ENCODE results near the gene SSR1.
"Not testable (repeated sequence)": the region's sequence is repeated elsewhere in the genome, so short reads cannot be mapped to it uniquely, and the experiment has no call there.

Gene SSR1

DNA sequence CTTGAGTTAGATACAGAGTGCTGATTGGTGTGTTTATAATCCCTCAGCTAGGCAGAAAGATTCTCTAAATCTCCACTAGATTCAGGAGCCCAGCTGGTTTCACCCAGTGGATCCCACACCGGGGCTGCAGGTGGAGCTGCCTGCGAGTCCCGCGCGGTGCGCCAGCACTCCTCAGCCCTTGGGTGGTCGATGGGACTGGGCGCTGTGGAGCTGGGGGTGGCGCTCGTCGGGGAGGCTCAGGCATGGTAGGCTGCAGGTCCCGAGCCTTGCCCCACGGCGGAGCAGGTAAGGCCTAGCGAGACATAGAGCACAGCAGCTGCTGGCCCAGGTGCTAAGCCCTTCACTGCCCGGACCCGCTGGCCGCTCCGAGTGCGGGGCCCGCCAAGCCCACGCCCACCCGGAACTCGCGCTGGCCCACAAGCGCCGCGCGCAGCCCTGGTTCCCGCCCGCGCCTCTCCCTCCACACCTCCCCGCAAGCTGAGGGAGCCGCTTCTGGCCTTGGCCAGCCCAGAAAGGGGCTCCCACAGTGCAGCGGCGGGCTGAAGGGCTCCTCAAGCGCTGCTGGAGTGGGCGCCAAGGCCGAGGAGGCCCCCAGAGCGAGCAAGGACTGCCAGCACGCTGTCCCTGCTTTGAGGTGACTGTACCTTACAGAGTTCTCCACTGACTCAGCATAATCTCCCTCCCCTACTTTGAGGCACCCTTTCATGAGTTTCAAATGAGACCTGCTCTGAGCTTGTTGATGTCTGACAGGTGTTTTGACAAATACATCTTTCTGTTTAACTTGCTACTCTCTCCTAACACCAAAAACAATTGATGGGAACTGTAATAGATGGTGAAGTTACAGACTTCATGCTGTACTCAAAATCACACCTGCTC lies 3.9 kb upstream of the SSR1 start:
- DNase-seq = no peak

DNA sequence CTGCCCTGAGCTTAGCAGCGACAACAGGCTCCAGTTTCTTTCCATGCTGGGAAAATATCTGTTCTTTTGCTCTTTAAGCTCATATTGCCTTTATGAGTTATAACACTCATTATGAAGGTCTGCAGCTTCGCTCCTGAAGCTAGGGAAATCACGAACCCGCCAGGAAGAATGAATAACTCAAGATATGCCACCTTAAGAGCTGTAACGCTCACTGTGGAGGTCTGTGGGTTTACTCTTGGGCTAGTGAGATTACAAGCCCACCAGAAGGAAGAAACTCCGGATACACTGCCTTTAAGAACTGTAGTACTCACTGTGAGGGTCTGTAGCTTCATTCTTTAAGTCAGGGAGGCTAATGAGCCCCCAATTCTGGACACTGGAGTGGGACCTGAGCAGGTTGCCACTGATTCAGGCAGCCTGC lies 3.0 kb upstream of the SSR1 start:
- no peak for DNase-seq

DNA sequence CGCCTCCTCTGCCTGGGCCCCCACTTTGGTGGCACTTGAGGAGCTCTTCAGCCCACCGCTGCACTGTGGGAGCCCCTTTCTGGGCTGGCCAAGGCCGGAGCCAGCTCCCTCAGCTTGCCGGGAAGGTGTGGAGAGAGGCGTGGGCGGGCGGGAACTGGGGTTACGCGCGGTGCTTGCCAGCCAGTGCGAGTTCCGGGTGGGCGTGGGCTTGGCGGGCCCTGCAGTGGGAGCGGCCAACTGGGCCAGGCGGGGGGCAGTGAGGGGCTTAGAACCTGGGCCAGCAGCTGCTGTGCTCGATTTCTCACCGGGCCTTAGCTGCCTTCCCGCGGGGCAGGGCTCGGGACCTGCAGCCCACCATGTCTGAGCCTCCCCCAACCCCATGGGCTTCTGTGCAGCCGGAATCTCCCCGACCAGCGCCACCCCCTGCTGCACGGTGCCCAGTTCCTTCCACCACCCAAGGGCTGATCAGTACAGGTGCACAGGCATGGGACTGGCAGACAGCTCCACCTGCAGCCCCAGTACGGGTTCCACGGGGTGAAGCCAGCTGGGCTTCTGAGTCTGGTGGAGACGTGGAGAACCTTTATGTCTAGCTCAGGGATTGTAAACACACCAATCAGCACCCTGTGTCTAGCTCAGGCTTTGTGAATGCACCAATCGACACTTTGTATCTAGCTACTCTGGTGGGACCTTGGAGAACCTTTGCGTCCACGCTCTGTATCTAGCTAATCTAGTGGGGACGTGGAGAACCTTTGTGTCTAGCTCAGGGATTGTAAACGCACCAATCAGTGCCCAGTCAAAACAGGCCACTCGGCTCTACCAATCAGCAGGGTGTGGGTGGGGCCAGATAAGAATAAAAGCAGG lies 2.3 kb upstream of the SSR1 start:
- not testable (repeated sequence) for DNase-seq

DNA sequence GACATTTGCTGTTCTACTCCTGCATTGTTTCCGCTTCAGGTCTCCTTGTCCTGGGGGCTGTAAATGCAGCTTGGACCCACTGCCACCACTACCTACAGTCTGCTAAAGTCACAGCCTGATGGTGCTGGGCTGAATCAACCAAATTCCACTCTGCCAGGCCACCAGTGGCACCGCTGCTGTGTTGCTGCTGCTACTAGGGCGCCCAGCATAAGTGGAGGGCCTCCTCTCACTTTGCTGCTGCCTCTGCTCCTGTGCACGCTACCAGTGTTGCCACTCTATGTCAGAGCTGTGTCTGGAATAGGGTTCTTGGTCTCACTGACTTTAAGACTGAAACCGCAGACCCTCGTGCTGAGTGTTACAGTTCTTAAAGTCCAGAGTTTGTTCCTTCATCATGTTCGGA lies 1.4 kb upstream of the SSR1 start:
- no peak for DNase-seq

DNA sequence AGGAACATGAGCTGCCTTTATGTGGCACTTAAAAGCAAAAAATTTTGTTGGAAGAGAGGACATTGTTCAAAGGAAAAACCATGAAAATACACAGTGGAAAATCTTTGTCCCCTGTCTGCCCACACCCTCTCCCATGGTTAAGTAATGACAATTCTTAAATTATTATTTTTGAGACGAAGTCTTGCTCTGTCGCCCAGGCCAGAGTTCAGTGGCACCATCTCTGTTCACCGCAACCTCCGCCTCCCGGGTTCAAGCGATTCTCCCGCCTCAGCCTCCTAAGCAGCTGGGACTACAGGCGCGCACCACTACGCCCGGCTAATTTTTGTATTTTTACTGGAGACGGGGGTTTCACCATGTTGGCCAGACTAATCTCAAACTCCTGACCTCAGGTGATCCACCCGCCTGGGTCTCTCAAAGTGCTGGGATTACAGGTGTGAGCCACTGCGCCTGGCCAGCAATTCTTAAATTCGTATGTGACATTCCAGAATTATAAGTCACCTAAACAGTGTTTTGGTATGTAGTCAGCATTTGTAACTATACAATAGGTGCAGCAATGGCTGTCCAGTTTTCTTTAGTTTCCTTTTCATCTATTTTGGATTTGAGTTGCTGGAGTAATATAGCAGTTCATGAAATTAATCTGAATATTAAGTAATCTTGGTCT lies 636 bp upstream of the SSR1 start:
- no peak for DNase-seq

DNA sequence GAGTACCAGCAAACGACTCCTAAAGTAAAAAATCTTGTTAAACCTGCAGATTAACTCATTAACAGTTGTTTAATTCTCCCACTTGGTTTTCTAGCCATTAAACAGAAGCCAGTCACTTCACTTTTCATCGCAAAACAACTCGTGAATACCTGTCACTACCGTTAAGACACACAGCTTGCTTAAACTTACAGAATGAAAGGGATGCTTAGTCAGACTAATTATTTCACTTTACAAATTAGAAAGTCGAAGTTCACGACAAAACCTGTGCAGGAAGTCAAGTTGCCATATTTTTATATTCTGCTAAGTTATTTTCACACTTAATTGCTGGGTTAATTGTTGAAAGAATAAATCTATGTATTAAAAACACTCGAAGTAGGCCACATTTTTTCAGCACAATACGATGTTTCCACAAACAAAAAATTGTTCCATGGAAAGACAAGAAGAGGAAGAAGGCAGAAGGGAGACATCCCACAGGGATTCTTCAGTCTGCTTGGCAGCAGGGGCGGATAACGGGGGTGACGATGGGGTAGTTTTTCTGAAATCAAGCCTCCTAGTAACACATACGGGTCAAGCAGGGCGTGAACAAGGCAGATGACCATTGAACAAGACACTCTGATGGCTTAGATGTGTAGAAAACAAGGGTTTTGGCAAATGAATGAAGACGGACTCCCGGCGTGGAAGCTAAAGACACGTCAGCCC lies 933 bp downstream of the SSR1 start:
- no peak for DNase-seq

DNA sequence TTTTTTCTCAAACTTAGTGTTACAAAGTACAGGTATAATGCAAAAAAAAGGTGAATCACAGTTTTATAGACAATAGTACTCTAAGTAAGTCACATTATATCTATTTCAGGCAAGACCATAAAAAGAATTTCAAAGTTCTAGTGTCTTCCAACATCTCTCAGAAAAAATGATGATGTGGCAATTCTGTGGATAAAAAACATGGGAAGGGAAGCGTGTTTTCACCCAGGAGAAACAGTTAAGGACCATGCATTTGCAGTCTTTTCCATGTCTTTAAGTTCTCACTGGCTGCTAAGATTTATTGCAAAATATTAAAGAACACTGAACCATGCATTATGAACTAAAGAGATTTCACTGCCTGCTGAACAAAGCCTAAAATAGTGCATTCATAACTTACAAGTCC lies 1.8 kb downstream of the SSR1 start:
- no peak for DNase-seq

DNA sequence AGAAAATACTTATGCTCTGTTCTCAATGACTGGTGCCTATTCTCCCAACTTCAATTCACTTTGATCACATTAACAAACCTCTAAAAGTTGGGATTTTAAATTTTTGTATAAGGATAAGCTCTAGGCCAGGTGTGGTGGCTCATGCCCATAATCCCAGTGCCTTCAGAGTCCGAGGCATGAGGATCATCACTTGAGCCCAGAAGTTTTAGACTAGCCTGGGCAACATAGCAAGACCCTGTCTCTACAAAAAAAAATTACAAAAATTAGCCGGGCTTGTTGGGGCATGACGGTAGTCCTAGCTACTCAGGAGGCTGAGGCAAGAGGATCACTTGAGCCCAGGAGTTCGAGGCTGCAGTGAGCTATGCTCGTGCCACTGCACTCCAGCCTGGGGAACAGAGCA lies 3.9 kb downstream of the SSR1 start:
- no peak for DNase-seq

DNA sequence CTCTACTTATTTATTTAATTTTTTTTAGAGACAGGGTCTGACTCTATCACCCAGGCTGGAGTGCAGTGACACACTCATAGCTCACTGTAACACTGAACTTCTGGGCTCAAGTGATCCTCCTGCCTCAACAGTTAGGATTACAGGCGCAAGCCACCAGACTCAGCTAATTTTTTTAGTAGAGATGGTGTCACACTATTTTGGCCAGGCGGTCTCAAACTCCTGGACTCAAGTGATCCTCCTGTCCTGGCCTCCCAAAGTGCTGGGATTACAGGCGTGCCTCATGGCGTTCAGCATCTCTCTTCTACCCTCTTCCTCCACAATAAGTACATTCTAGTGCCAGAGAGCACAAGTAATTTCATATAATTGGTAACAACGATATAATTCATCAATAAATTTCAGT lies 5.5 kb downstream of the SSR1 start:
- no peak for DNase-seq

DNA sequence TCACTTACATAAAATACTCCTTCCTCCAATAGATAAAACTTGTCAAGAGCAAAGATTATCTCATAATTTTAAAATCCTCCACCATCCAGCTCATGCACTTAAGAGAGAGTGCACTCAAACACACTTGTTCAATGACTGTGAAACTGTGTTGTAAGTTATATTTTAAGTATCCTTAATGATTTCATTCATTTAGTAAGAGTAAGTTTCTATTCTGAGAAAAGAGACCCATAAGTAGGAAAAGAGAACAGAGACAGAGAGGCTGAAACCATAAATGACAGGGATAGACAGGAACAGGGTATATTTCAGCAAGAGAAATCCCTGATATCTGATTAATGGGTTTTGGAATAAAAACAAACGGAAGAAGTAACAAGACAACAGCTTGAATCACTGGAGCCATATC lies 8.2 kb downstream of the SSR1 start:
- no peak for DNase-seq

DNA sequence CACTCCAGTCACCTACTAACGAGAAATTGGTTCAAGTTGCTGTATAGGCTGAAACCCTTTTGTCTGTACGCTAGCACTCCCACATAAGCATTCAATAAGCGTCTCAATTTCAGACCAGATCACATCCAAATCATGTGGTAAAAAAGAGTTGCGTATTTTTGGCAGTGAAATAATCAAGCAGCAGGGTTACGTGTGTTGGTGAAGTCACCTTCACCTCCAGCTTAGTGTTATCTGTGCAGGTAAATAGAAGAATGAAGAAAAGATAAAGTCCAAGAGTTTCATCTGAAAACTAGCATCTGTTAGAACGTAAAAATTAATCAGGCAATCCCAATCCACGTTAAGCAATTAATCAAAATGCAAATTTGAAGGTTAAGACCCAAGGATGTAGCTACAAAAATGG lies 11.3 kb downstream of the SSR1 start:
- no peak for DNase-seq

DNA sequence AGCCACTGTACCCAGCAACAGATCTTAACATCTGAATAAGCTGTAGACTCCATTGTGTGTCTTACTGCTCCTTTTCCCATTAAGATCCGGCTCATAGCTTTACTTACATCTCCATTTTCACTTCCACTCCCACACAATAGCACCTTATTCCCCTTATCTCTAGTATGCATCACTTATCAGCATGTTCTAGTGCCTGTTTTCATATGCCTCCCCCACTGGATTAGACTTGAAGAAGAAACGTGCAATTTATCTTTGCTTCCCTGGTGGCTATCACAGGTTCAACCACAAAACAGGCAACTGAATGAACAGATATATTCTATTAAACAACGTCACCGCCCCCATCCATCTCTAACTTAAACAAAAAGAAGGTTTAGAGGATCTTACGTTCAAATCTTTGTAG lies 12.1 kb downstream of the SSR1 start:
- DNase-seq = no peak

DNA sequence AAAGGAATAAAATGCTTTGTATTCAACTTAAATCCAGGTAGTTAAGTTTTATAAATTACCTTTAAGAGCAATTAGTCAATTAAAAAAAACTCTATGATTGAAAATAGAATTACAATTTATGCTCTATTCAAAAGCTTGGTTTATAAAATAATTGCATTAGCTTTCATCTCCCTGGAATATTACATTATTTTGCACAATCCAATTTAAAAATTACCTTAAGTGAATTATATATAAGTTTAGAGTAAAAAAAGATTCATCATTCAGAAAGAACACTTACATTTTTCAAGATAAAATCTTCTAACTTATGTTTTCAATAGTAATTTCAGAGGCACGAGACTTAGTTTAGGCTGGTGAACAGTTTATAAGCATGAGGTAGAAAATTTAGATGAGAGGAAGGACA lies 14.9 kb downstream of the SSR1 start:
- DNase-seq = no peak

DNA sequence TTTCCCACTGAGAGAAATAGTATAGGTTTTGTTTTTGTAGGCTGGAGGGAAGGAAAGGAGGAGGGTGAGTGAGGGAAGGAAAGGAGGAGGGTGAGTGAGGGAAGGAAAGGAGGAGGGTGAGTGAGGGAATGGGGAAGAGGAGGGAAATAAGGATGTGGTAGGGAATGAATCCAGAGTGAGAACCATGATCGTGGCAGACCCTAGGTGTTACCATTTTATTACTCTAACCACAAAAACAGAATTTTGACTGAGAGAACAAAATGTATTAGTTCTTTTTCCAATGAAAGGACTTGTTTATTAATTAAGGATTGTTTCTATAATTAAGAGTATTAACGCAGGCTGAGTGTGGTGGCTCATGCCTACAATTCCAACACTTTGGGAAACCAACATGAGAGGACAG lies 16.4 kb downstream of the SSR1 start:
- DNase-seq = no peak

DNA sequence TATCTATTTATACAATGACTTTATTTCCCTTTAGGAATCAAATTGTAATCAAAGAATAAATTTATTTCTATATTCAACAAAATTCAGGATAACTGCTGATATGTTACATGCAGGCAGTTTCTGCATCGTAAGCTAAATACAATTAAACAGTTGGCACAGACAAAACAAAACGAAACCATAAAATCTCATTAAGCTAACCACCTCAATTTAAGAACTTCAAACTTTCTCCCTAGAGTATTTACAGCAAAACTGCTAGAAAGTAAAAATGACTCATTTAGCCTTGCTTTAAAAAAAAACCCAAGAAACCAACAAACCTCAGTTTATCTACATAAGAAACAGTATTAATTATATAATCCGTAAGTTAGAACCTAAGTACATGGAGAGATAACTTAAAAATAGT lies 17.1 kb downstream of the SSR1 start:
- no peak for DNase-seq

DNA sequence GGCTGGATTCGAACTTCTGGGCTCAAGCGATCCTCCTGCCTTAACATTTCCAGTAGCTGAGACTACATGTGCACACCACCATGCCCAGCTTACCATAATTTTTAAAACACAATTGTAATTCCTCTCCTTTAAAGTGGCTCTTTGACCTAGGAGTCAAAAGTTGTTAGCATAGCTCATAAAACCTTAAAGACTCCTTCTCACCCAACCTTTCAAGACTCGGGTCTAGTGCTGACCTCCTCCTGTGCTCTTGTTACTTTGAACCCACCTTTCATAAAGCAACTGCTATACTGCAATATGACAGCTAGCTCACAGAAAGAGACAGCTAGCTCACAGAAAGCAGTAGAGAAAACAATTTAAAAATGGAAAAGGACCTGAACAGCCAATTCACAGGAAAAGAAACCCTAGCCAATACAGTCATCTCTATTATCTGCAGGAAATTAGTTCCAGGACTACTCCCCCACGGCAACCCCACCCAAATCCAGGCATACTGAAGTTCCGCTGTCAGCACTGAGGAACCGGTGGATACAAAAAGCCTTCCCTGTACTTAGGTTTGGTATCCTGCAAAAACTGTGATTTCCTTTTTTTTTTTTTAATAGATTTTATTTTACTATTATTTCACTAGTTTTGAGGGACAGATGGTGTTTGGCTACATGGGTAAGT lies 20.3 kb downstream of the SSR1 start:
- no peak for DNase-seq

DNA sequence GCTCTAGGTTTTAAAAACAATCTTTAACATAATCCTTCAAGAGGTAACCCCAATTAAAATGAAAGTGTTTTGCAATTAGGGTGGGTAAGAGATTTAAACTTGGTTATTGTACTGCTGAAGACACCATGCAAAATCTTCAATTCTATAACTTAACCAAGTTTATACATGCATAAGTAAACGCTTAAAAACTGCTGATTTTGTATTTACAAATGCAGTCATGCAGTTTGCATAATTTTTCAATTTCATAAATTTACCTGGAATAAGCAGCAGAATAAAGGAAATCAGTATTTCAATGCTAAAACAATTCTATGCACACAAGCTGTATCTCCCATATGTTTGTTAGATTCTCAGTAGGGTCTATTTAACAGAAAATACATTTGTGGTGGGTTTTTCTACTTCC lies 22.9 kb downstream of the SSR1 start:
- no peak for DNase-seq

DNA sequence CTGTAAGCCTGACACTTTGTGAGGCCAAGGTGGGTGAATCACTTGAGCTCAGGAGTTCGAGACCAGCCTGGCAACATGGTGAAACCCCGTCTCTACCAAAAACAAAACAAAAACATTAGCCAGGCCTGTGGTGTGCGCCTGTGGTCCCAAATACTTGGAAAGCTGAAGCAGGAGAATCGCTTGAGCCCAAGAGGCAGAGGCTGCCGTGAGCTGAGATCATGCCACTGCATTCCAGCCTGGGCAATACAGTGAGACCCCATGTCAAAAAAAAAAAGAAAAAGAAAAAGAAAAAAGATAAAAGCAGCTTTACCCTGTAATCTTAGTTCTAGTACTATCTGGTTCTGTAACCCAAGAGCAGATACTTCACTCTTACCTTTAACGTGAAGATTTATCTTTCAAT lies 27.6 kb downstream of the SSR1 start:
- no peak for DNase-seq

DNA sequence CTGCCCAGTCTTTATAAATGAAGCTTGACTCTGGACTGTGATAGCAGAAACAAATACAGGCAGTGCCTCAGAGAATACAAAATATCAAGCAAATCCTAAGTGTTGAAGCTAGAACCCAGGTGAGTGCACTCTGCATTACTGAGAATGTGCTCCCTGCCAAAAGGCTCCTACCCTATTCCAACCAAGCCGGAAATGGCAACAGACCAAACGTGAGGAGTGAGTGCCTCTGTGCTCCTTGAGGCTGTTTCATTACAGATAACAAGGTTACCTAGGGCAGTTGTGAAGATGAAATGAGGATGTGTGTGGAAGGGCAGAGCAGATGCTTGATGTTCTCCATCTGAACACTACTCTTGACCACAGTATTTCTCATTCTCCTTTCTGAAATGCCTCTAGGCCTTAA lies 29.3 kb downstream of the SSR1 start:
- DNase-seq = no peak

DNA sequence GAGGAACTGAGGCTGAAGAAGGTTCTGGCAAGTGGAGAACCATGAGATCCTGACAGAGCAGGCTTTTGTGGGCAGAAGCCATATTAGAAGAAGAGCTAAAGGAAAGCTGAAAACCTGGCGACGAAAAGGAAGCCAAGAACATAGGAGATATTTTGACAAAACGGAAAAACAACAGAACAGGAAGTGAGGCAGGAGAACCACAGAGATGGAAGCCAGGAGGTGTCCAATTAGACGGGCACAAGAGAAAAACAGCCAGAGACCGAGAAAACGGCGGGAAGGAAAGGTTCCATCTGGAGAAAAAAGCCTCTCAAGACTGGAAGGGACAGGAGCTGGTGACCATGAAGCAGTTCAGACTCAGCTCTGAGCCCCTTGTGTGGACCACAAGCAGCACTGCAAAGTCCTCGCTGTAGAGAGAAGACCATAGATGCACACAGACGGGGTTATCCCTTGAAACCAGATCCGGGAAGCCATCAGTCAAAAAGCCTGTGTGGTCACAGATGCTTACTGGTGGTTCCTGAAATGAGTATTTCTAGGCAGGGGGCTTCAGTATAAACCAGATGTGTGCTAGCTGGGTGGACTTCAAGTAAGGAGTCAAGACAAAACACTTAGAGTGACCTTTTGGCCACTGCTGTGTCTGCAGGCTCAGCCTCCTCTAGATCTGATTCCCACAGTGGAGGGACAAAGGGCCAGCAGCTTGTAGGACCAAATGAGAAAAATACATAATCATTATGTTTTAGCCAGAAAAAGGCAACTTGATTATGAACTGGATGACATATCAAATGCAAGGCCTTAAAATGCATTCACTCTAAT lies 30.7 kb downstream of the SSR1 start:
- DNase-seq = no peak

DNA sequence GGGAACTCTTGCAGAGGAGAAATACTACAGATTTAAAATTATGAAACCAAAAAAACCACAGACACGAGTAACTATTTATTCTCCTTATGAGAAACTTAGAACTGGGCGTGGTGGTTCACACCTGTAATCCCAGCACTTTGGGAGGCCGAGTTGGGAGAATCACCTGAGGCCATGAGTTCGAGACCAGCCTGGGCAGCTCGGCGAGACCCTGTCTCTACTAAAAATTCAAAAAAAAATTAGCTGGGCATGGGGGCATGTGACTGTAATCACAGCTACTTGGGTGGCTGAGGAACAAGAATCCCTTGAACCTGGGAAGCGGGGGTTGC lies 36.8 kb downstream of the SSR1 start:
- no peak for DNase-seq

DNA sequence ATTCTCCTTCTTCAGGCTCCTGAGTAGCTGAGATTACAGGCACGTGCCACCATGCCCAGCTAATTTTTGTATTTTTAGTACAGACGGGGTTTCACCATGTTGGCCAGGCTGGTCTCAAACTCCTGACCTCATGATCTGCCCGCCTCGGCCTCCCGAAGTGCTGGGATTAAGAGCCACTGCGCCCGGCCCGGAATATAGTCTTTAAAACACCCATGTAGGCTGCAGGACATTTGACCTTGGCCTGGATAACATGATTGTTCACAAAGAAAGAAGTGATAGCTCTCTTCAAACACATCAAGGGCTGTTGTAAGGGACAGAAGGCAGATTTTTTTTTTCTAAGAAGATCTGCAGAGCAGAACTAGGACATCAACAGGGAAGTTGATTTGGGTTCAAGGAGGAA lies 38.5 kb downstream of the SSR1 start:
- not testable (repeated sequence) for DNase-seq

All from activated CD4-positive, CD25-positive, alpha-beta regulatory T cell treated with anti-CD3 and anti-CD28 coated beads, Interleukin-2, amount 50 U/mL, for 72 hours (primary cell).